K562 (cell line): Measurements from ENCODE around the gene SLC24A3. TPM values are rescaled to one million over a fixed set of nuclear protein-coding genes. Genes with fewer than 3 reads are reported as not detected.

ENCODE experiments used
- ATAC-seq: fragments of 200-7000 bp; cut with Tn5 transposase; 3 replicates; pipeline ENCODE4 v1.9.1; 2020; ENCODE audit warnings: moderate library complexity
- BruUV-seq: library from RNA; stranded (reverse); fragments of 400-500 nt; replicated peaks from 2 replicates; lab custom pipeline; 2021; lab: Mats Ljungman, UMichigan
- CTCF ChIA-PET: fragments of 300-600 bp; formaldehyde crosslinking; extraction: SDS; loops from one replicate; lab custom pipeline; 2021; ENCODE audit warnings: low intra/inter-chr PET ratio; lab: Yijun Ruan, JAX
- POLR2A ChIA-PET: fragments of 300-600, 350-650 bp; sonication (Branson Sonifier 250); formaldehyde crosslinking; extraction: SDS; loops from one replicate; lab custom pipeline; 2021; ENCODE audit warnings: antibody characterized with exemption, inconsistent platforms; lab: Yijun Ruan, JAX
- DNase-seq, 4 experiments: peaks; one replicate each; pipeline versions ENCODE4 v3.0.0 to v3.0.0-alpha.2; 2011 to 2018; ENCODE audit warnings: low spot score in 3 of 4, mixed read lengths in 3 of 4; ENCODE audit errors: extremely low read depth in 1 of 4
- FAIRE-seq: peaks from 2 replicates; lab custom pipeline; 2011; peaks lifted over from hg19 to GRCh38; lab: Jason Lieb, UNC
- H2AFZ ChIP-seq: 2 replicates; pipeline ENCODE4 v1.6.0; 2011; ENCODE audit warnings: low read depth, low read length, control low read depth, inconsistent platforms
- H3K27ac ChIP-seq: fragments of 200-600 bp; 3 replicates; pipeline ENCODE4 v1.8.0; 2011; ENCODE audit warnings: low read depth, mild to moderate bottlenecking, control low read depth, inconsistent platforms, low read length, moderate library complexity, mixed read lengths; ENCODE audit errors: extremely low read depth
- H3K27me3 ChIP-seq, 2 experiments: fragments of 300-600 bp in 1 of 2; 2 replicates in 1 of 2; 3 replicates in 1 of 2; pipeline versions ENCODE4 v1.6.0 to v1.8.0; 2011; ENCODE audit warnings: inconsistent platforms in 2 of 2, low read length in 2 of 2, mild to moderate bottlenecking in 1 of 2, mixed read lengths in 1 of 2, moderate library complexity in 1 of 2; ENCODE audit not compliant: control insufficient read depth in 2 of 2, insufficient read depth in 2 of 2
- H3K36me3 ChIP-seq: fragments of 300-600 bp; 3 replicates; pipeline ENCODE4 v1.8.0; 2011; ENCODE audit warnings: mild to moderate bottlenecking, low read length, inconsistent platforms; ENCODE audit not compliant: control insufficient read depth, insufficient read depth
- H3K4me1 ChIP-seq, 2 experiments: fragments of 200-600 bp in 1 of 2; replicated peaks in 1 of 2; 2 replicates in 1 of 2; 3 replicates in 1 of 2; pipeline versions ENCODE4 v1.5.1 to v1.8.0; 2011; ENCODE audit warnings: inconsistent platforms in 2 of 2, low read length in 2 of 2, mild to moderate bottlenecking in 1 of 2, mixed read lengths in 1 of 2, moderate library complexity in 1 of 2; ENCODE audit not compliant: control insufficient read depth in 2 of 2, insufficient read depth in 2 of 2
- H3K4me2 ChIP-seq: 2 replicates; pipeline ENCODE4 v1.6.1; 2011; ENCODE audit warnings: low read length, control low read depth, inconsistent platforms, mixed read lengths; ENCODE audit not compliant: insufficient read depth
- H3K4me3 ChIP-seq: fragments of 200-600 bp; sonication (generic), shearing (Covaris generic); 2 replicates; pipeline ENCODE4 v1.5.1; 2016; ENCODE audit warnings: control low read depth, inconsistent platforms
- H3K79me2 ChIP-seq: fragments of 200-600 bp; 3 replicates; pipeline ENCODE4 v1.8.0; 2011; ENCODE audit warnings: low read length, inconsistent platforms; ENCODE audit not compliant: control insufficient read depth, insufficient read depth
- H3K9ac ChIP-seq, 2 experiments: 2 replicates each; pipeline versions ENCODE4 v1.6.0 to v1.6.1; 2011; ENCODE audit warnings: low read depth in 2 of 2, low read length in 2 of 2, control low read depth in 1 of 2, inconsistent platforms in 1 of 2, mild to moderate bottlenecking in 1 of 2, mixed read lengths in 1 of 2; ENCODE audit not compliant: insufficient read depth in 1 of 2
- H3K9me1 ChIP-seq: one replicate; pipeline ENCODE4 v1.6.0; 2011; ENCODE audit warnings: inconsistent platforms, mild to moderate bottlenecking, low read length, moderate library complexity; ENCODE audit not compliant: control insufficient read depth, insufficient read depth
- H3K9me3 ChIP-seq: replicated peaks from 2 replicates; pipeline ENCODE4 v1.5.1; 2011; ENCODE audit warnings: low read depth, low read length, inconsistent platforms; ENCODE audit not compliant: control insufficient read depth, insufficient read depth
- H4K20me1 ChIP-seq: replicated peaks from 2 replicates; pipeline ENCODE4 v1.6.1; 2011; ENCODE audit warnings: low read length, inconsistent platforms, mixed read lengths; ENCODE audit not compliant: control insufficient read depth, insufficient read depth
- ASH1L ChIP-seq: fragments of 450-650 bp; IDR thresholded peaks from 2 replicates; pipeline ENCODE4 v1.6.1; 2018; ENCODE audit warnings: borderline replicate concordance, mild to moderate bottlenecking, low read depth; ENCODE audit not compliant: partially characterized antibody
- BCOR ChIP-seq: fragments of 450-650 bp; IDR thresholded peaks from 2 replicates; pipeline ENCODE4 v1.6.1; 2016
- BRCA1 ChIP-seq, 2 experiments: fragments of 450-650 bp in 1 of 2; sonication (generic) in 1 of 2; formaldehyde crosslinking in 1 of 2; IDR thresholded peaks; 2 replicates each; pipeline versions ENCODE4 v1.5.0 to v1.6.1; 2017 to 2020; ENCODE audit warnings: mild to moderate bottlenecking in 1 of 2, missing genetic modification reagents in 1 of 2
- CEBPG ChIP-seq, 3 experiments: fragments of 200-800 bp in 1 of 3; sonication (Bioruptor generic) in 1 of 3; sonication (generic) in 1 of 3; formaldehyde crosslinking in 1 of 3; IDR thresholded peaks in 2 of 3; conservative IDR thresholded peaks in 1 of 3; 2 replicates each; pipeline versions ENCODE4 v1.6.1 to v1.8.0; 2016 to 2022; ENCODE audit warnings: missing compliant biosample characterization in 2 of 3, missing genetic modification characterization in 2 of 3, mild to moderate bottlenecking in 1 of 3, missing genetic modification reagents in 1 of 3
- CREM ChIP-seq: IDR thresholded peaks from 2 replicates; pipeline ENCODE4 v1.6.1; 2014; ENCODE audit warnings: antibody characterized with exemption, low read depth
- DPF2 ChIP-seq: fragments of 450-650 bp; IDR thresholded peaks from 2 replicates; pipeline ENCODE4 v1.6.1; 2016
- HDAC8 ChIP-seq: fragments of 450-650 bp; IDR thresholded peaks from 2 replicates; pipeline ENCODE4 v1.6.1; 2016; ENCODE audit warnings: mild to moderate bottlenecking, missing genetic modification characterization, moderate library complexity, missing compliant biosample characterization
- KAT7 ChIP-seq: sonication (generic); formaldehyde crosslinking; IDR thresholded peaks from 2 replicates; pipeline ENCODE4 v1.8.0; 2022; ENCODE audit warnings: missing genetic modification reagents, mild to moderate bottlenecking, borderline replicate concordance
- MAX ChIP-seq: sonication (generic); formaldehyde crosslinking; IDR thresholded peaks from 2 replicates; pipeline ENCODE4 v1.9.0; 2022; ENCODE audit warnings: mild to moderate bottlenecking, missing genetic modification reagents
- MCM5 ChIP-seq: fragments of 450-650 bp; IDR thresholded peaks from 2 replicates; pipeline ENCODE4 v1.6.1; 2016; ENCODE audit warnings: low read depth
- NR2C1 ChIP-seq, 2 experiments: fragments of 450-650 bp; IDR thresholded peaks; 2 replicates each; pipeline ENCODE4 v1.6.1; 2017; ENCODE audit warnings: mild to moderate bottlenecking in 2 of 2, antibody characterized with exemption in 1 of 2, inconsistent platforms in 1 of 2, missing compliant biosample characterization in 1 of 2, missing genetic modification characterization in 1 of 2
- NUFIP1 ChIP-seq: fragments of 450-650 bp; IDR thresholded peaks from 2 replicates; pipeline ENCODE4 v1.6.1; 2018; ENCODE audit not compliant: partially characterized antibody
- RUNX1 ChIP-seq: sonication (generic); IDR thresholded peaks from 2 replicates; pipeline ENCODE4 v1.6.1; 2016; ENCODE audit warnings: antibody characterized with exemption, low read depth
- THRB ChIP-seq: fragments of 450-650 bp; formaldehyde crosslinking; conservative IDR thresholded peaks from 2 replicates; pipeline ENCODE4 v1.4.0; 2022; ENCODE audit warnings: mild to moderate bottlenecking, missing genetic modification characterization
- WHSC1 ChIP-seq: IDR thresholded peaks from one replicate; pipeline ENCODE4 v1.6.1; 2012; ENCODE audit warnings: low read length, control low read depth, inconsistent platforms
- ZBTB5 ChIP-seq: fragments of 450-650 bp; IDR thresholded peaks from 2 replicates; pipeline ENCODE4 v1.6.1; 2017; ENCODE audit warnings: antibody characterized with exemption
- ZNF282 ChIP-seq: sonication (generic); formaldehyde crosslinking; IDR thresholded peaks from 2 replicates; pipeline ENCODE4 v1.8.1; 2023; ENCODE audit warnings: missing genetic modification reagents
- WGBS: fragments of 100-300 bp; shearing (Covaris generic); methylation state at CpG from one replicate; pipeline ENCODE4 v1.1.6; 2016; ENCODE audit warnings: low coverage, mixed read lengths; ENCODE audit not compliant: insufficient coverage; ENCODE audit errors: missing lambda C conversion rate; 5-methylcytosine and 5-hydroxymethylcytosine counted together
- in situ Hi-C: fragments of 300-500 bp; cut with MboI; formaldehyde crosslinking; loops from 4 replicates; pipeline ENCODE4 v1.15.0; 2018; ENCODE audit warnings: inconsistent platforms, mixed read lengths
- intact Hi-C: fragments of 100-400 bp; cut with micrococcal nuclease; formaldehyde crosslinking; loops from 2 replicates; pipeline ENCODE4 v1.14.2; 2022
- polyA plus RNA-seq, 8 experiments: library from polyadenylated mRNA; depleted of rRNA in 4 of 8; stranded (reverse) in 5 of 8; unstranded in 3 of 8; fragments of >200 nt; fragmentation: Nextera tagmentation in 2 of 8; fragmentation: Illumina TruSeq in 1 of 8; extraction: Ambion mirVana in 2 of 8; extraction: Trizol in 1 of 8; gene quantifications; 2 replicates each; pipeline versions ENCODE4 v1.2.1 to v1.2.3, GENCODE V29; 2011 to 2014; ENCODE audit warnings: inconsistent platforms in 1 of 8, missing spikeins in 1 of 8
- total RNA-seq, 7 experiments: library from RNA; depleted of rRNA in 6 of 7; stranded (reverse); fragments of >200 nt in 6 of 7; fragmentation: Illumina TruSeq in 2 of 7; extraction: Trizol in 2 of 7; gene quantifications; 2 replicates each; pipeline versions ENCODE4 v1.2.1 to v1.2.3, GENCODE V29; 2011 to 2021; ENCODE audit warnings: low replicate concordance in 1 of 7

SLC24A3 gene
- total and polyA plus RNA-seq, 9 of the 15 experiments (the other 6 are each of a cell fraction or from before 2014, with no cell fraction given), result not detected

GRCh38 chr20:19538556-19538955, 326.1 kb downstream of the SLC24A3 start:
- Histone ChIP-seq H3K9me3 (no peaks in the 10 kb centered on the region), H3K27me3 (no peaks in the 10 kb centered on the region), H3K4me3 (no peak overlapping the region), H3K4me2 (no peak overlapping the region), H3K79me2 (no peaks in the 10 kb centered on the region), H3K27ac (no peak overlapping the region), H3K9ac (no peak overlapping the region), H3K4me1 (no peaks in the 10 kb centered on the region), H4K20me1 (no peaks in the 10 kb centered on the region), H2AFZ (no peak overlapping the region), H3K9me1 (no peaks in the 10 kb centered on the region), H3K36me3 (no peaks in the 10 kb centered on the region)
- no peak for DNase-seq
- FAIRE-seq, result no peak
- intact Hi-C loops, result no loop called here
- WGBS, result 0% methylated on average over 3 of the region's 3 CpGs
- ChIA-PET POLR2A (no interaction called here), CTCF (no interaction called here)
- in situ Hi-C loops, result no loop called here
- no TSS peak for BruUV-seq
- ATAC-seq, result no peak
- no peak for TF ChIP-seq ZBTB5
- TF ChIP-seq ZNF282, result no peak
- TF ChIP-seq MCM5, result no peak
- TF ChIP-seq THRB (CRISPR knock-in tag), result no peak
- TF ChIP-seq CREM, result no peak
- TF ChIP-seq RUNX1, result no peak
- TF ChIP-seq CEBPG (CRISPR knock-in tag; IDR thresholded peaks at IDR 0.05), result no peak
- no peak for TF ChIP-seq CEBPG (tag; conservative IDR thresholded peaks at IDR 0.05 in 1 of 2, IDR thresholded peaks at IDR 0.05 in 1 of 2)
- TF ChIP-seq WHSC1, result no peak
- TF ChIP-seq MAX (CRISPR knock-in tag), result no peak
- no peak for TF ChIP-seq HDAC8
- TF ChIP-seq KAT7 (CRISPR knock-in tag), result no peak
- no peak for TF ChIP-seq BCOR
- no peak for TF ChIP-seq NR2C1 (IDR thresholded peaks at IDR 0.05)
- no peak for TF ChIP-seq NR2C1 (tag; IDR thresholded peaks at IDR 0.05)
- TF ChIP-seq NUFIP1, result no peak
- no peak for TF ChIP-seq ASH1L
- TF ChIP-seq DPF2, result no peak
- TF ChIP-seq BRCA1 (IDR thresholded peaks at IDR 0.05), result no peak
- no peak for TF ChIP-seq BRCA1 (CRISPR knock-in tag; IDR thresholded peaks at IDR 0.05)
